Measurements from ENCODE around the gene FGF12.

Gene FGF12

GRCh38 chr3:192487033-192487432 lies 240.3 kb downstream of the FGF12 start:
- DNase-seq: no peak

GRCh38 chr3:192482809-192483208 lies 244.5 kb downstream of the FGF12 start:
- no peak for DNase-seq

- DNase-seq: no peak
These were observed 244.9 kb downstream of the FGF12 start for GRCh38 chr3:192482391-192482790.

- no peak for DNase-seq
These were observed 245.7 kb downstream of the FGF12 start for GRCh38 chr3:192481638-192482037.

- DNase-seq: peak; percentile 24 to 53
These were observed 259.9 kb downstream of the FGF12 start for GRCh38 chr3:192467230-192468140.

- no peak for DNase-seq
These were observed 278.3 kb downstream of the FGF12 start for GRCh38 chr3:192449036-192449435.

- no peak for DNase-seq
These were observed 281.3 kb downstream of the FGF12 start for GRCh38 chr3:192445770-192446644.

GRCh38 chr3:192444791-192445106 lies 282.6 kb downstream of the FGF12 start:
- no peak for DNase-seq

- DNase-seq: peak; percentile 3 to 41
These were observed 283.1 kb downstream of the FGF12 start for GRCh38 chr3:192444096-192444790.

- no peak for DNase-seq
These were observed 292.1 kb downstream of the FGF12 start for GRCh38 chr3:192435241-192435640.

- DNase-seq: no peak
These were observed 293.2 kb downstream of the FGF12 start for GRCh38 chr3:192434186-192434585.

GRCh38 chr3:192433704-192434103 lies 293.6 kb downstream of the FGF12 start:
- DNase-seq: no peak

- DNase-seq: no peak
These were observed 304.4 kb downstream of the FGF12 start for GRCh38 chr3:192422997-192423342.

GRCh38 chr3:192422321-192422996 lies 304.9 kb downstream of the FGF12 start:
- no peak for DNase-seq

- DNase-seq: no peak
These were observed 308.0 kb downstream of the FGF12 start for GRCh38 chr3:192419312-192419711.

GRCh38 chr3:192417559-192418055 lies 309.7 kb downstream of the FGF12 start:
- no peak for DNase-seq

- DNase-seq: no peak
These were observed 310.3 kb downstream of the FGF12 start for GRCh38 chr3:192417017-192417416.

- DNase-seq: no peak
These were observed 313.9 kb downstream of the FGF12 start for GRCh38 chr3:192413461-192413860.

- DNase-seq: no peak
These were observed 316.7 kb downstream of the FGF12 start for GRCh38 chr3:192410684-192410960.

- no peak for DNase-seq
These were observed 317.3 kb downstream of the FGF12 start for GRCh38 chr3:192409838-192410683.

GRCh38 chr3:192409201-192409837 lies 318.0 kb downstream of the FGF12 start:
- no peak for DNase-seq
